Measurements from ENCODE around the gene AFF3.

AFF3 gene

GRCh38 chr2:99571021-99571420 is 571.4 kb downstream of the AFF3 start:
- DNase-seq, result no peak

DNA sequence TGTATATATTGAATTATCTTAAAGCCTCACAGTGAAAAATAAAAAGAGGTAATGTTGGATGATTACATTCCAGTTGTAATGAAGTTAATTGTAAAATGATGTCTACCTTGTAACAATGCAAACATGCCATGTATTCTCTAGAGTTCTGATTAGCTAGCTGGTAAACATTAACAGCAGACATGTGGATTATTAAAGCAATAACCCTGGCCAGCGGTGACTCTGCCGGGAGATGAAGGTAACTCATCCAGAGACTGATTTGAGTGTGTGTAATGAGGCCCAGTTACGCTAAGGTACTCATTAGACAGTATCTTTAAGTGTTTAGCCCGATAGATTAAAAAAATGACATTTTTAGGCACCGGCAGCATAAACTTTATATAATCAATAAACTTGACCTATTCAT is 573.0 kb downstream of the AFF3 start:
- DNase-seq, result no peak

DNA sequence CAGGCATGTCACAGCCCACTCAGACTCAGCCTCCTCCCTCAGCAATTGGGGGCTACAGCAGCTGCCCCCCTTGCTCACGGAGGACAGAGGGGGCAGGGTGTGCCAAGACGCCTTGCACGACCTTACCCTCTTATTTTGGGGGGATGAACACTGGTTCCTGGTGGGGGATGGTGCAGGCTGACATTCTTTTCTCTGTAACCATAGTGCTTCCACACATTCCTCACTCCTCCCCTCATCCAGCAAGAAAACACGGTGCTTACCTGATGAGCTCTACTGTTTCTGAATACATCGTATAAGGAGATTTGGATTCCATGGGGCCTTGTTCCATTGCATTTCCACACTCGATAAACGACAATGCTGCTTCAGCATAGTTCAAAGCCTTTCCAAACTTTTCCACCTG is 577.2 kb downstream of the AFF3 start:
- DNase-seq, result no peak

- DNase-seq, result no peak
These were observed 579.9 kb downstream of the AFF3 start for GRCh38 chr2:99562516-99562915.

DNA sequence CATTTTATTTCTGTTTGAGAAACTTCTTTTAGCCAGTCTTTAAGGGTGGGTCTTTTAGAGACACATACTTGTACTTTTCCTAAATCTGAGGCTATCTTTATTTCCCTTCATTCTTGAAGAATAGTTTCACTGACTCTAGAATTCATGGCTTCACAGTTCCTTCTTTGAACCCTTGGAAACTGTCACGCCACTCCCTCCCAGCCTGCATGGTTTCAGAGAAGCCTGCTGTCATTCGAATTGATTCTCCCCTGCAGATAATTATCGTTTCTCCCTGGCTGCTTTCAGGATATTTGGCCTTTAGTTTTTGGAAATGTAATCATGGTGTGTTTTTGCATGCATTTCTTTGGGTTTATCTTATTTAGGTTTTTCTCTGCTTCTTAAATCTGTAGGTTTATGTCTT is 580.6 kb downstream of the AFF3 start:
- no peak for DNase-seq

DNA sequence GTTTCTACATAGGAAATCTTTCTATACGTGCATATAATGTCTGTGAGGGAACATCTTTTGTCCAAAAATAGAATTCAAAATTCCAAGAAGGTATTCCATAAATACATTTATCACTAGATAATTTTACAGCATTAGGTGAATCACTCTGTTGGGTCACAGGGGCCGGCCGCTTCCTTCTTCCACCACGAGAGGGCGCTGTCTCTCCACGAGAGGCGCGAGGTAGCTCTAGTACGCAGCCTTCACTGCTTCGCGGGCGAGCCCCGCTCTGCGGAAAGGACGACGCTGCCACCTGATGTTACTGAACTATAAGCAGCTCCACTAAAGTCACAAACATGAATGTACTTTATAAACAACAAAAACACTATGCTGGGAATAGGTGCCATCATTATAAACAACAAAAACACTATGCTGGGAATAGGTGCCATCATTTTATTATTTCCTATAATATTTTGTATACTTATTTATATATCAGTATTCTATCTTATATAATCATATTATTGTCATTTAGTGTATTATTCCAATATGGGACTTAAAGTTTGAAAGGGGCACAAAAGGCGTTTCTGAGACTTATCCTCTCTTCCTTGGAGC is 583.2 kb downstream of the AFF3 start:
- DNase-seq, result peak; percentile 86

GRCh38 chr2:99555404-99555803 is 587.0 kb downstream of the AFF3 start:
- DNase-seq, result no peak

GRCh38 chr2:99554871-99555270 is 587.5 kb downstream of the AFF3 start:
- no peak for DNase-seq

DNA sequence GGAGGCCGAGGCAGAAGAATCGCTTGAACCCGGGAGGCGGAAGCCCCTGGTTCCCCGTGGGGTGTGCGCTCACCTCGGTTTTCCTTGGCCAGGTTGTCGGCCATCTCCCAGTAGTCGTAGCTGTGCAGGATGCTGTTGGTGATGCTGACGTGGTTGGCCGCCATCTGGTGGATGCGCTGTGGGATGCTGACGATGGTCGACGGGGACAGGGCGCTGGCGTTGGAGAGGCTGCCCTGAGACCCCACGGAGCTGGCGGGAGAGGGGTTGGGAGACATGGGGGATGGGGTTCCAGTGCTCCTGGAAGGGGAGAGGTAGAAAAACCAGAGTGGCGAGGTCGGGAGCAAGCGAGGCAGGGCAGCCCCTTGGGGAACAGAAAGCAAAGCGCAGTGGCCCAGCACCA is 588.2 kb downstream of the AFF3 start:
- DNase-seq, result no peak

- no peak for DNase-seq
These were observed 589.9 kb downstream of the AFF3 start for GRCh38 chr2:99552529-99552928.

GRCh38 chr2:99550368-99550767 is 592.0 kb downstream of the AFF3 start:
- no peak for DNase-seq

DNA sequence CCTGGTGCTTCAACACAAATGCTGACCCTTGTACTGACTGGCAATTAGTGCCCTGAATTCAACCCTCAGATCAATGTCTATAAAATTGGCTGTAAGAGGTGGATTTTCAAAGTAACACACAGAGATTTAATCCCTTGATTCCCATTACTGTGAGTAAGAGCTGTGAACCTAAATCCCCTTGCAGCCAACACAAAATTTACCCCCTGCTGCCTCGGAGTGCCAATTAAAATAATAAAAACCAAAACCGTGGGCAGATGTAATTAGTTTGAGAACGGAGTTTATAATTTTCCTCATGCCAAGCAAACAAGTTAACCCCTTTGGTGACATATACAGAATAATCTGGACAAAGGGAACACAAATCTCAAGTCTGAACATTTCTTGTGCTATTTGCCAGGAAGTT is 596.8 kb downstream of the AFF3 start:
- DNase-seq, result no peak

- no peak for DNase-seq
These were observed 597.3 kb downstream of the AFF3 start for GRCh38 chr2:99545066-99545465.

- DNase-seq, result no peak
These were observed 597.8 kb downstream of the AFF3 start for GRCh38 chr2:99544608-99545007.

GRCh38 chr2:99543247-99543646 is 599.1 kb downstream of the AFF3 start:
- DNase-seq, result no peak

DNA sequence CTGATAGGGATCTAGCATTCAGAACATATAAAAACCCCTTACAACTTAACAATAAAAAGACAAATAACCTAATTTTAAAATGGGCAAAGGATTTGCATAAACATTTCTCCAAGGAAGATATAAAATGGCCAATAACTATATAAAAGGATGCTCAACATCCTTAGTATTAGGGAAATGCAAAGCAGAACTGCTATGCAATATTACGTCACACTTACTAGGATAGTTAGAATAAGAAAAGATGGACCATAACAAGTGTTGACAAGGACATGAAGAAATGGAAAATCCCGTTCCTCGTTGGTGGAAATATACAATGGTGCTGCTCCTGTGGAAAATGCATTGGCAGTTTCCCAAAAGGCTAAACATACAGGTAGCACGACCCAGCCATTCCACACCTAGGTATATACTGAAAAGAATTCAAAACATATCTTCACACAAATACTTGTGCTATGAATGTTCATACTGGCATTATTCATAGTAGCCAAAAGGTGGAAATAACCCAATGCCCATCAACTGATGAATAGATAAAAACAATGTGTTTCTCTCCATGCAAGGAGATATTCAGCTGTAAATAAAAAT is 604.4 kb downstream of the AFF3 start:
- DNase-seq, result no peak

DNA sequence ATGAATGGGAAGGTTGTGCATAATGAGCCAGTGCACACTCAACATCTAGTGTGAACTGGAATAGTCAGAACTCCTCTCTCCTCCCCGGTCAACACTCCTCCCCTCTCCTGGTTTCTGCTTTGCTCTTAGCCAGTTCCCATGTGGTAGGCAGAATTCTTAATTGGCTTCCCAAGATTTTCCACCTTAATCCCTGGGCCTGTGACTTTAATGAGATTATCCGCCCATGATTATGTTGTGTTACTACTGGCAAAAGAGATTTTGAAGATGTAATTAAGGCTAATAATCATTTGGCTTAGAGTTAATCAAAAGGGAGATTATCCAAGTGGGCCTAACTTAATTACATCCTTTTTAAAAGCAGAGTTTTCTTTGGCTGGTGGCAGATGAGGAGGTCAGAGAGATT is 618.3 kb downstream of the AFF3 start:
- DNase-seq, result no peak

DNA sequence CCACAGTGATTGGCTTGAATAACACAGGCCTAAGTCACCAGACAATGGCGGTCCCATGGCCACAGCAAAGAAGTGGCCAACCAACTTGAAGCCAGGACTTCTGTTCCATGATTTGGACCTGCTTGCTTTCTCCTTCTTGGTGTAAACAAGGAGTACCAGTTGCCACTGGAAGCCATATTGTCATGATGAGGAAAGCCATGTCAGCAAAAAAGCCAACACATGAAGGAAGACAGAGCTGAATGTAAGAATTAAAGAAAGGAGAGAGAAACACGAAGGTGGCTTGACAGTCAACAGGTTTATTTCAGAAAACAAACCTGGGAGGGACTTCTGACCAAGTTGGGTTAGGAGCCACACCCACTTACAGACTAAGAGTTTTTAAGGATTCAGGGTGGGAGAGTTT is 620.2 kb downstream of the AFF3 start:
- DNase-seq, result no peak

GRCh38 chr2:99520813-99521212 is 621.6 kb downstream of the AFF3 start:
- DNase-seq, result no peak

DNA sequence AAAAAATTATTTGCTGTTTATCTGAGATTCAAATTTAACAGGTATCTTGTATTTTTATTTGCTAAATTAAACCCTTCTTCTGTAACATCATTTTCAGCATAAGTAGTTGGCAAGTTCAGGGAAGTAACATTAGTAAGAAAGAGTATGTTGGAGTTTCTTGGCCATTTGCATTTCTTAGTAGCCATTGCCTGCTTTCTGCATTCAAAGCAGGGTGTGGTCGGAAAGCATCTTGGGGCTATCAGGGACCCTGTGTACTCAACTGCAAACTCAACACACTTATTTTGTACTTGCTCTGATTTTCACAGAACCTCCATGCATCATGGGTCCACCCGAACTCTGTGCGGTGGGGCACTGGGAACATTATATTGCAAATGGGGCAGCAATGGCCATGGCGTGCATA is 622.2 kb downstream of the AFF3 start:
- no peak for DNase-seq

DNA sequence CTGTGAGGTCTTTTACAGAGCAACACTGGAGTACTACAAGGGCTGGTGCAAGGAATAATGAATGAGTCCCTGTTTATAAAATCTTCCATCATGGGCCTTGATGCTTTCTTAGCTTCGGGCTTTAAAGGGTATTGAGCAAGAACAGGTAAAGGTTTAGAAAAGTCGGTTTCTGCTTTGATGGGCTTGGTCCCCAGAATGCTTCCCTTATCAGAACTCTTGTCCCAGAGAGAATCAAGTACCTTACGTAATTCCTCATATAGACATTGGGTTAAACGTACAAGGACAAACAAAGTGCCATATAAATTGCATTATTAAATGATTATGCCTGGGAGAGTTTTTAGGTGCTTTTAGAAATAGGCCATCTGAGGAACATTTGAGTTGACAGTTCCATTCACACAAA is 628.0 kb downstream of the AFF3 start:
- DNase-seq, result no peak

DNA sequence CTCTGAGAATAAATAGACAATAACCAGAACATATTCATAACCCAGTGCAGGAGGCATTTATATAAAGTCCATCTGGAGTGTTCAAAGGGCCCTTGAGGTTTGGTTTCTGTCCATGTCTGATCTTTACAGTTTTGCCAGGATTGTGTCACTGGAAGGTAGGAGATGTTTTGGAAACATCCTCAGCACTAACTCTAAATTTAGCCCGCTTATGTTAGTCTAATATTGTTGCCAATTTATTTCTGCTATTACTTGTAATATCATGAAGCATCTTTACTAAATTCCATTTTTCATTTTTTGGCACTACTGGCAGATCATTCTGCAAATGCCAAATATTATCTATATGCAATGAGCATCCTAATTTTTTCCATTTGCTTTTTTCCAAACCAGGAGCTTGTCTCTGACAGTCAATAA is 630.2 kb downstream of the AFF3 start:
- DNase-seq, result no peak

- no peak for DNase-seq
These were observed 633.0 kb downstream of the AFF3 start for GRCh38 chr2:99509387-99509786.

- no peak for DNase-seq
These were observed 634.2 kb downstream of the AFF3 start for GRCh38 chr2:99507937-99508818.
